Activated T-cell treated with anti-CD3 and anti-CD28 coated beads for 1 hour (primary cell): ENCODE results near the gene KCTD2.

Experiments
- DNase-seq: peaks from one replicate; pipeline ENCODE4 v3.0.0-alpha.2; 2020; ENCODE audit warnings: low read depth

Gene KCTD2

DNA sequence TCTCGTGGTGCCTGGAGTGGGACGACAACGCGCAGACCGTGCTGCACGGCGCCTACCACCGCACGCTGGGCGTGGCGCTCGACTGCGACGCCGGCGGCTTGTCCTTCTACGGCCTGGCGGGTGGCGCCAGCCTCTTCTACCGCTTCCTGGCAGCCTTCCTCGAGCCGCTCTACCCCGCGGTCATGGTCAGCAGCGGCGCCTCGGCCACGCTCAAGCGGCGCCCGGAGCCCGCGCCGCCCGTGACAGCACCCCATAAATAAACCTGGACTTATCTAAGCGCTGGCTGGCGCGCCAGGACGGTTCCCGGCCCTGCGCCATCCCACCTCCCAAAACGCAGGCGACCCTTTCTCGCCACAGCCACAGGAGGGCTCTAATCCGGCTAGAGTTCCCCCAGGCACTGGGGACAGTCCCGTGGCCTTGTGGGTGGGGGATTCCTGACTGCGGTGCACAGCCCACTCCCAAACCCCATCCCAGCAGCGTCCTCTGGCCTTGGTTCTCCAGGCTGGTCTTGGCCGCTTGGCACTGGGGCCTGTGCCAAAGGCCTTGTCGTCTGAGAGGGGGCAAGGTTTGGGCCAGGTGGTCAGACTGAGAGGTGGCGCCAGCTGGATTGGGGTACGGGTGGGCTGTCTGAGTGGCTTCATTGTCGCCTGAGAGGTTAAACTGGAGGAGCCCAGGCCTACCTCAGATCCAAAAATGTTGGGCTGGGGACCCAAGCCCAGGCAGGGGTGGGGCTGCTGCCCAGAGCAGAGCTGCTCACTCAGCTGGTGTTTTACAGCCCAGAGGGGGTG, 30.7 kb downstream of the KCTD2 start:
- peak; percentile 36 for DNase-seq

DNA sequence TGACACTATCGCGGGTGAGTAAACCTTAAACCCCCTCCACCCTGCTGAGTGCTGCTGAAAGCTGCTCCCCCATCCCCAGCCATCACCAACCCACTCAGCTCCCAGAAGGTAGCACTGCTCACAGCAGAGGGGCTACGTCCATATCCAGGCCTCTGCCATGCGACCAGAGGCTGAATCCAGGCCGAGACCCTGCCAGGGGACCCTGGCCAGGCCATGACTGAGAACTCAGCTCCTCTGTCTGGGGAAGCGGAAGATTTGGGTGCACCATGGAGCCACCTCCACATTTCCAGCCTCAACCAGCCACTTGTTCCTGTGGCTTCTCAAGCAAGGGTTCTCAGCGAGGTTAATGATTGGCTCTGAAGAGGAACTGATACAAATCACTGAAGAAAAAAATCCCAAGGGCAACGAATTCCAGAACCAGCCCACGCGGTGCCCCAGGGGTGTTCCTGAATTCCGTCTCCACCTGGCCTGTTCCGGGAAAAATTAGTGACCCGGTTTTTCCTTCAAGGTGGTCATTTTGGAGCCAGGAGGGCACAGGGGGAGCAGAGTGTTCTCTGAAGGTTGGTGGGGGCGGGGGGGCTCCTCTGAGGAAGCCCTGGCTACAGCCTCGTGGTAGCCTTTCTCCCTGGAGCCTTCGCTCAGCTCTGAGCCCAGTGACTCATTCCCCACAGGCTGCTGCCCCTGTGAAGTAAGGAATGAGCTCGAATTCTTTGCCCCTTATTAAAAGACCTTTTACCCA, 31.4 kb downstream of the KCTD2 start:
- no peak for DNase-seq

GRCh38 chr17:75079023-75079373, 32.0 kb downstream of the KCTD2 start:
- no peak for DNase-seq

GRCh38 chr17:75081611-75082540, 34.9 kb downstream of the KCTD2 start:
- no peak for DNase-seq

- DNase-seq = no peak
These were observed 35.7 kb downstream of the KCTD2 start for GRCh38 chr17:75082683-75083082.

DNA sequence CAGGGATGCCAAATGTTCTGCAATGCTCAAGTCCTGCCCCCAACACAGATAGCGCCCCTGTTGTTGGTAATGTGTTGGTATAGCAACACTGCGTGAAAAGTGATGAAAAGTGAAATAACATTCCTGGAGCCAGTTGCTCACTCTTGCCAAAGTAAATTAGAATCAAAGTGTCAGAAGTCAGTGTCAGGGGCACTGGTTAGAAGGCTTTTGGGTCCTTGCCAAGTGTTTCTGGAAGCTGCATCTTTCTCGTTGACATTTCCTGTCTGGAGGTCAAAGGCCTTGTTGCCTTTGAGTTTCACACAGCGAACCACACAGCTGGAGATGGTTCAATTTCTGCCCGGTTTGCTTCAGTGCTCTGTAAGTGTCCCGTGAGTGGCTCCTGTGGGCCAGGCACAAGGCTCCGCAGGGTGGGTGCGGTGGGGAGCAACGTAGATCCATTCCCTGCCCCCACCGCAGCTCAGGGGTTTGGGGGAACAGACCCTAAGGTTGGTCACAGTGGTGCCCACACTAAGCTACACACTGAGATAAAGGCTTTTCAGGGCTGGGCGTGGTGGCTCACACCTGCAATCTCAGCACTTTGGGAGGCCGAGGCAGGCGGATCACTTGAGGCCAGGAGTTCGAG, 37.1 kb downstream of the KCTD2 start:
- DNase-seq = no peak

DNA sequence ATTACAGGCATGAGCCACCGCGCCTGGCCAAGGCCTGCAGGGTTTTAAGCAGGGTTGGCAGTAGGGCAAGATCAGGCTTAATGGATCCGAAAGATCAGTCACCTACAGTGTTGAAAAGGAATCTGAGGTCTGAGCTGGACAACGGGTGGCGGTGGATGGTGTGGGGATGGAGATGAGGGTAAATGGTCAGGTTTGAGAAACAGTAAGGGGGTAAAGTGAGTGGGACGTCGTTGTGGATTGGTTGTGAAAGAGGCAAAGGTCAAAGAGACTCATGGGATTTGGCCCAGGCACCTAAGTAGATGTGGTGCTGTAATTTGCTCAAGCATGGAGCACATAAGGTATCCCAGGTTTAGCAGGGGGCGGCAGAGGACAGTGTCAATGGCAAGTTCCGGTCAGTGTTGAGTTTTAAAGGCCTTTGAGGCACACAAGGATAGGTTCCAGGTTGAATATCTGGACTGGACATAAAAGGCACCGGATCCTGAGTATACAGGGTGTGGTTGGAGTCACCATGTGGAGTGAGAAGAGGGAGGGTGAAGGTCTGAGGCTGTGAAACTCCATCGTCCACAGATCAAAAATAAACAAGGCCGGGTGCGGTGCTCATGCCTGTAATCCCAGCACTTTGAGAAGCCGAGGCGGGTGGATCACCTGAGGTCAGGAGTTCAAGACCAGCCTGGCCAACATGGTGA, 39.6 kb downstream of the KCTD2 start:
- DNase-seq = no peak

GRCh38 chr17:75087182-75087557, 40.1 kb downstream of the KCTD2 start:
- DNase-seq = no peak

DNA sequence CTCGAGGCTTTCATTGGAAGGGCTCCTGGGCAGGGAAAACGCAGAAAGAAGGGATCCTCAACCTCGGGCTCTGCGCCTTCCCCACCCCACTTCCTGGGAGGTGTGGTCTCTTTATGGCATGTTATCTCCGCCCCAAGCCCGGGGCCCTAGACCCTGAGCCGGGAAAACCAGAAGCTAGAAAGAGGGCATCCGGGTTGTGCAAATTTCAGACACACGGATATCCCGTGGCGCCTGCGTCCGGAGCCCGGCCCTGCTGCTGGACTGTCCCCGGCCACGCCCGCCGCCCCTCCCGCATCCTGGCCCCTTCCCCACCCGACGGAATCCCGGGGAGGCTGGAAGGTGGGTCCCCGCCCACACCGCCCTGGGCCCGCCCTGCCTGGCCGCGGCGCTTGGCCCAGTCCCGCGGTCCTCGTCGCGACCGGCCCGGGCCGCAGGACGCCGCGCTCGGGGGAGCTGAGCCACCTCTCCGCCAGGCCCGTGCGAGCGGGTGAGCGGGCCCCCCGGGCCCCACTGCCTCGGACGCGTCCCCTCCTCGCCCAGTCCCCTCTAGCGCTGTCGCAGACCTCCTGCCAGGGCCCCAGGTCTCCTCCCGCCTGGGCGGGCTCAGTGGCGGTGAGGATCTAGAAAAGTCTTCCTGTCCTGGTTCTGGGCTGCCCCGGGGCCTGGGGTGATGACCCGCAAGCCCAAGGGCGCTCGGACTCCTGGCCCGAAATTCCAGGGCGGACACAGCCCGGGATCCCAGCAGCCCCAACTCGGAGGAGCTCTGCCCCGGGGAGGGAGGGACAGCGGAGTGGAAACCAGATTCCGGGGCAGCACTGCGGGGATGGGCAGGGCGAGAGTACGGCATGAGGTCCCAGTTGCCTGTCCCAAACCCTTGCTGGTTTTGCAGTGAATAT, 40.8 kb downstream of the KCTD2 start, which contains the start of gene SLC16A5:
Gene SLC16A5, plus strand, starts transcription at position 397 of the 896 bp plus-strand sequence. CDS start 5,683 bp downstream, outside the sequence.
- peak; percentile 38 for DNase-seq

DNA sequence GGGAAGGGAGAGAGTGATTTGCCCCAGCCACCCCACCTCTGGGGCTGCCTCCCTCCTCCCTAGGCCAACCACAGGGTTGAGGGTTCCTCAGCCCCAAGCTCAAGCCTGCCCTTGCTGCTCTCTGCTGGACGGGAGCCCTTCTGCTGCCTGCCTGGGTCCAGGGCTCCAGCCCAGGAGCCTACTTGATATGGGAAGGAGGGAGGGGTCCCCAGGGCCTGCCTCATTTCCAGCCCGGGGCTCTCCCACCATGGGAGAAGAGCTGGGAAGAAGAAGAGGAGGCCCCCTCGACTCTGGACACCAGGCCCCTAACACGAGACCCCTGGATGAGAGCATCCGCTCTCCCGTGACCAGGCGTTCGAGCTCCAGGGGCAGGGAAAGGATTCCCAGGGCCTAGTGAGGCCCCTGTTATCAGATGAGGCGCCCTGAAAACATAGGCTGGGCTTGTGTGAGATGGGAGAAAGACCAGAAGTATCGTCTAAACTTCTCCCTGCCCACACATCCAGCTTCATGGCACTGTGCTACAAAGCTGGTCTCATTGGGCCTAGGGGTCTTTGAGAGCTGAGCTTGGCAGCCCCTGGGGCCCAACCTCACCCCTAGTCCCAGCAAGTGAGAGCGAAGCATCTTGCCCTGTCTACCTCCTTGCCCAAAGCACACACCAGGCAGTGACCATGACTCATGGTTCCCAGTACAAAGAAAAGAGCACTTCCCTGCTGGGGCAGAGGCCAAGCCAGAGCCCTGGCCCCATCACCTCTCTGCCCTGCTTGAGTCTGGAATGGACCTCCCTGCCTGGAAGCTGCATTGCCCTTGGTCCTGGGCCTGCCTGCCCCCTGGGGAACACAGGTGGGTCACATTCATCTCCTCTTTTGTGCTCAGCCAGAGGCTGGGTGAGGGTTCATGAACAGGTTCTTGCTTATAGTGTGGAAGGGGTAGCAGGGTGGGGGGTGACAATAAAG, 41.7 kb downstream of the KCTD2 start:
- DNase-seq = no peak

DNA sequence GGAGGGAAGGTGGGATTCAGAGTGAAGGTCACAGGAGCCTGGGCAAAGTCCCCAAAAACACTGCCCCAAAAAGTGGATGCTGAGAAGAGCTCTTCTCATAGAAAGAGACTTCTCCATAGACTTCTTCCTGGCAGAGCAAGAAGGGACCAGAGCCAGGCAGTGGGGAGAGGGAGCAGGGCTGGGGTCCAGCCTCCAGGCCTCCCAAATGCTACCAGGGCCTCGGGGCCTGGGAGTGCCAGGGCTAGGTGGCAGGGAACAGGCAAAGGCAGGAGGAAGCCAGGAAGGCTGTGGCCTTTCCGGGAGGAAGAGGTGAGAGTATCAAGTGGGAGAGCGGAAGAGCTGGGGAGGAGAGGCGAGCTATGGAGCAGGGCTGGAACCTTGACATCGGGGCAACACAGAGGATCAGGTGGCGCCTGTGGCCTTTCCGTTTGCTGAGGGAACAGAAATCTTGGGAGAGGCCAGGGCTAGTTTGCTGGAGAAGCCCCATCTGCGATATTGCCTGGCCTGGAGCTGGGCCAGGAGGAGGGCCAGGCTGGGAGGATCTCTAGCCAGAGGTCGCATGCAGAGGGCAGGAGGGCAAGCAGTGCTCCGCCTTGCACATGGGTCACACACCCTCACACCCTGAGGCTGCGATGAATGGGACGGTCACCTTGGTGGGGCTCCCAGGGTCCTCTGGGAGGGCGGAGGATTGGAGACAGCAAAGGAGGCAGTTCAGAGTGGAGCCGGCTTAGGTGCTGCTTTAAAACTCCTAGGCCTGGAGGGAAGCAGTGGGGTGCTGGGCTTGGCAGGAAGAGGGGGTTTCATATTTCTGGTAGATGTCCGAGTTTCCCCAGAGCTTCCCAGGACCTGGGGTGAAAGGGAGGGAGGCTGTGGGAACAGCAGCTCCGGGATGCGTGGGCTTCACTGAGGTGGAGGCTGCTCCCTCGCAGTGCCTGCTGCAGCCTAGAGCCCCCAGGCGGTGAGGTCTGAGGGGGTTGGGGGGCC, 44.1 kb downstream of the KCTD2 start:
- no peak for DNase-seq

- DNase-seq = no peak
These were observed 44.9 kb downstream of the KCTD2 start for GRCh38 chr17:75091855-75092327.

DNA sequence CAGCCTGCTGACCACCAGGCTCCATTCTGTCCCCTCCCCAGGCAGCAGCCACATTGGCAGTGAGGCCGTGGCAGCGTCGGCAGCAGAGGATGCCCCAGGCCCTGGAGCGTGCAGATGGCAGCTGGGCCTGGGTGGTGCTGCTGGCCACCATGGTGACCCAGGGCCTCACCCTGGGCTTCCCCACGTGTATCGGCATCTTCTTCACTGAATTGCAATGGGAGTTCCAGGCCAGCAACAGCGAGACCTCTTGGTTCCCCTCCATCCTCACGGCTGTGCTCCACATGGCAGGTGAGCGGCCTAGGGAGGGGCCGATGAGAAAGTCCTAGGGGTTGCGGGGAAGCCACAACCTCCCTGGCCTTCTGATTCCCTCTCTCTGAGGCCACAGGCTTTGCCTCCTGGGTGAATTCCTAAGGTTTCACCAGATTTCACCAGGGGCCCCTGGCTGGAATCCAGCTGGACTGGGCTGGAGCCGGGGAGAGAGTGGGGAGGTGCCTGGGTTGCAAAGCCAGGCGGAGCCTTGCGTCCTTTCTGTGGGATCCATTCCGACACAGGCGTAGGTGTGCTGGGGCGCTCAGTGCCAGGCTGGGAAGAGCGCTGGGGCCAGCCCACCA, 46.6 kb downstream of the KCTD2 start:
- DNase-seq = no peak

DNA sequence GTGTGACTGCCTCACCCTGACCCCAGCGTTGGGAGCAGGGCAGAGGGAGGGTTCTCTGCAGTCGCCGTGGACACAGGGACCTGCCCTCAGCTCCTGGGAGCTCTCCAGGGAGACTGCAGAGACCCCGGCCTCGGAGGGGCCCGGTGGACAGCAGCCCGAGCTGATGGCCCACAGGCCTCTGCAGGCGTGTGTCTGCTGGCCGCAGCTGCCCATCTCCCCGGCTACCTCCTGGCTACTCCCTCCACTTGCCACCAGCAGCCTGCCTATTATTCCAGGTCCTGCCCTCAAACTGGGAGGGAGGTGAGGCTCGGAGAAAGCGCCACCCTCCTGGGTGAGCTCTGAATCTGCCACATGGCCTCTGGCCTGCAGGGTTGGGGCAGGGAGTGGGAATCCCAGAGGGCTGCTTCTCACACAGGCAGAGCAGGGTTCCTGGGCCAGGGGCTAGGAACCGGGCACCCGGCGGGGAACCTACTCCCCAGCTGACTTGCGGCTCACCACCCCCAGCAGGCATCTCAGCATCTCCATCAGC, 47.9 kb downstream of the KCTD2 start:
- no peak for DNase-seq

DNA sequence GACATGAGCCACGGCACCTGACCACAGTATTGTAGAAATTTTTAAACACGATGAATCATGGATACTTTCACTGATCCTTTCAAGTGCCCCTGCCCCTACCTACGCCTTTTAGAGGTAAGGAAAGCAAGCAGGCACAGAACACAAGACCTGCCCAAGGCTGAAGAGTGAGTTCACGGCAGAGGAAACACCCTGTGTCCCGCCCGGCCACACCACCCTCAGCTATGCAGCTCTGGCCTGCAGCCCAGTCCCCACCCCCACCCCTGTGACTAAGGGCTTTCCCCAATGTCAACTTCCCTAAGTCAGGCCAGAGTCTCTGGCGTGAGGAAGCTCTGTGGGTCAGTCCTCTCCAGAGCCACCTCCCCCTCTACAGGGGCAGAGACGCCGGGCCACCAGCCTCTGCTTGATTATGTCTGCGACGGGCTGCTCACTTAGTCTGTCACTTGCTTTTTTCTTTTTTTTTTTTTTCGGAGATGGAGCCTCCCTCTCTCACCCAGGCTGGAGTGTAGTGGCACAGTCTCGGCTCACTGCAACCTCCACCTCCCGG, 49.1 kb downstream of the KCTD2 start:
- no peak for DNase-seq

GRCh38 chr17:75097865-75098264, 50.8 kb downstream of the KCTD2 start:
- no peak for DNase-seq

GRCh38 chr17:75098861-75099260, 51.8 kb downstream of the KCTD2 start:
- no peak for DNase-seq
